ENCODE measurements around the gene B4GALNT4. TPM values are rescaled to one million over a fixed set of nuclear protein-coding genes. Genes with fewer than 3 reads are reported as not detected.

Gene B4GALNT4
- total RNA-seq, 2 donors from 2014 or later: 0.39 TPM; not detected in 1

GRCh38 chr11:426851-427250 lies 57.6 kb downstream of the B4GALNT4 start:
- Histone ChIP-seq H3K4me1 (no peaks in the 10 kb centered on the region), H3K4me3 (no peak overlapping the region), H3K36me3 (no peaks in the 10 kb centered on the region), H3K9me3 (peaks cover 0 to 4% of the 10 kb centered on the region in 2 donors), H3K27me3 (no peaks in the 10 kb centered on the region), H3K27ac (no peak overlapping the region)
- no peak for DNase-seq (ENCODE audit: low spot score)
- TF ChIP-seq CTCF (IDR thresholded peaks at IDR 0.05): no peak

DNA sequence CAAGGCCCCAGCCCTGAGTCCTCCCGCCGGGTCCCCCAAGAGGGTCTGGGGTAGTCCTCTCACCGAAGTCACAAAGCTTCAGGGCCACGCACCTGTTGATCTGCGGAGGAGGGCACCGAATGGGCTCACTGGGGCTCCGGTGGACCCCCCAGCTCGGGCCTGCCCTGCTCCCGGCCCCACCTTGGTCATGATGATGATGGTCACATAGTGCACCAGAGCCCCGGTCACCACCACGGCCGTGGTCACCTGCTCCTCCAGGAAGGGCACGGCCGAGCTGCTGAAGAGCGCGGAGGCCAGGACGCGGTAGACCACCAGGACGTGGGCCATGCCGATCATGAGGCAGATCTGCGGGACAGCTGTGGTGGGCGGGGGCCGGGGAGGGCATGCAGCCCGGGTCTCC lies 59.0 kb downstream of the B4GALNT4 start:
- Histone ChIP-seq H3K9me3 (peaks cover 0 to 4% of the 10 kb centered on the region in 2 donors), H3K27me3 (no peaks in the 10 kb centered on the region), H3K36me3 (no peaks in the 10 kb centered on the region), H3K27ac (no peak overlapping the region), H3K4me3 (no peak overlapping the region), H3K4me1 (no peaks in the 10 kb centered on the region)
- TF ChIP-seq CTCF (IDR thresholded peaks at IDR 0.05): no peak
- DNase-seq (ENCODE audit: low spot score): no peak

DNA sequence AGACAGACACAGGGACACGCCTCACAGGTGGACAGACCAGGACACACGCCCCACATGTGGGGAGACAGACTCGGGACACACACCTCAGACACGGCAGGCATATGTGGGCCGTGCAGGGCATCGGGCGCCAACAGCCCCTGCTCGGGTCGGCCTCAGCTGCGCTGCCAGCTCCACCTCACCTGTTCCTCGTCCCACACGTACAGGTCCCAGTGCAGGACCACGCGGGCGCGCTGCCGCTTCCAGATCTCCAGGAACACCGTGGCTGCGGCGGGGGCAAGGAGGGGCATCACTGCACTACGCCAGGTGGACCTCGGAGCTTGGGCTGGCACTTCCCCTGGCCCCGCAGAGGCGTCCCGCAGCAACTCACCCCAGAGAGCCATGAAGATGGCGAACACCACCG lies 60.1 kb downstream of the B4GALNT4 start:
- Histone ChIP-seq H3K4me1 (no peaks in the 10 kb centered on the region), H3K4me3 (no peak overlapping the region), H3K27me3 (no peaks in the 10 kb centered on the region), H3K36me3 (no peaks in the 10 kb centered on the region), H3K27ac (no peak overlapping the region), H3K9me3 (peaks cover 0 to 4% of the 10 kb centered on the region in 2 donors)
- no peak for TF ChIP-seq CTCF (IDR thresholded peaks at IDR 0.05)
- DNase-seq (ENCODE audit: low spot score): no peak

GRCh38 chr11:429931-430456 lies 60.7 kb downstream of the B4GALNT4 start:
- no peak for DNase-seq (ENCODE audit: low spot score)

More at GRCh38 chr11:429931-430456, 60.7 kb downstream of the B4GALNT4 start:
- no peaks in the 10 kb centered on the region for H3K4me1 ChIP-seq
- no peaks in the 10 kb centered on the region for H3K27me3 ChIP-seq
- no peak overlapping the region for H3K4me3 ChIP-seq
- no peaks in the 10 kb centered on the region for H3K36me3 ChIP-seq
- TF ChIP-seq CTCF (IDR thresholded peaks at IDR 0.05): no peak
- peaks cover 0 to 4% of the 10 kb centered on the region in 2 donors for H3K9me3 ChIP-seq
- H3K27ac ChIP-seq: no peak overlapping the region

Other genes with a start within 250 kb of the B4GALNT4 start
- gene SCGB1C1, start 176.4 kb upstream of the B4GALNT4 start, total RNA-seq: not detected
- gene BET1L, start 162.1 kb upstream of the B4GALNT4 start, total RNA-seq: 10 to 100 TPM; 20.7 to 25.9 TPM
- gene RIC8A, start 161.8 kb upstream of the B4GALNT4 start, total RNA-seq: 100 to 1,000 TPM in 1 of 2 donors, 10 to 100 TPM in 1; 68.0 to 101 TPM
- gene SIRT3, start 133.2 kb upstream of the B4GALNT4 start, total RNA-seq: 10 to 100 TPM; 18.3 to 31.4 TPM
- gene PSMD13, start 132.5 kb upstream of the B4GALNT4 start, total RNA-seq: 10 to 100 TPM; 75.3 to 80.3 TPM
- gene NLRP6, start 91.1 kb upstream of the B4GALNT4 start, total RNA-seq: under 1 TPM; 0.19 to 0.20 TPM
- gene PGGHG, start 80.4 kb upstream of the B4GALNT4 start, total RNA-seq: 1 to 10 TPM; 4.9 to 9.4 TPM
- not detected for gene IFITM5, start 70.0 kb upstream of the B4GALNT4 start, total RNA-seq
- 100 to 1,000 TPM; 120 to 296 TPM for gene IFITM2, start 61.7 kb upstream of the B4GALNT4 start, total RNA-seq
- 100 to 1,000 TPM in 1 of 2 donors, 10 to 100 TPM in 1; 82.3 to 241 TPM for gene IFITM1, start 55.5 kb upstream of the B4GALNT4 start, total RNA-seq
- 100 to 1,000 TPM; 156 to 372 TPM for gene IFITM3, start 48.6 kb upstream of the B4GALNT4 start, total RNA-seq
- 1 to 10 TPM in 1 of 2 donors, under 1 TPM in 1; 0.43 to 1.0 TPM for gene PKP3, start 24.7 kb downstream of the B4GALNT4 start, total RNA-seq
- gene SIGIRR, start 45.5 kb downstream of the B4GALNT4 start, total RNA-seq: 10 to 100 TPM; 26.6 to 33.3 TPM
- under 1 TPM; 0.11 to 0.75 TPM for gene ANO9, start 72.5 kb downstream of the B4GALNT4 start, total RNA-seq
- 10 to 100 TPM; 26.8 to 32.5 TPM for gene PTDSS2, start 80.8 kb downstream of the B4GALNT4 start, total RNA-seq
- 100 to 1,000 TPM; 185 to 248 TPM for gene RNH1, start 137.7 kb downstream of the B4GALNT4 start, total RNA-seq
- gene HRAS, start 166.1 kb downstream of the B4GALNT4 start, total RNA-seq: 10 to 100 TPM; 31.7 to 48.1 TPM
- under 1 TPM; 0.12 to 0.15 TPM for gene LRRC56, start 168.0 kb downstream of the B4GALNT4 start, total RNA-seq
- gene LMNTD2, start 191.2 kb downstream of the B4GALNT4 start, total RNA-seq: under 1 TPM; 0.33 to 0.86 TPM
- gene RASSF7, start 191.5 kb downstream of the B4GALNT4 start, total RNA-seq: 10 to 100 TPM in 1 of 2 donors, 1 to 10 TPM in 1; 8.5 to 13.0 TPM
- gene PHRF1, start 207.0 kb downstream of the B4GALNT4 start, total RNA-seq: 10 to 100 TPM; 12.4 to 14.2 TPM
- 10 to 100 TPM in 1 of 2 donors, 1 to 10 TPM in 1; 9.6 to 14.9 TPM for gene IRF7, start 246.5 kb downstream of the B4GALNT4 start, total RNA-seq